Neuron (in vitro differentiated cells): ENCODE results near the gene OR1D5.

Source experiments
- H2AFZ ChIP-seq: one replicate; pipeline ENCODE4 v1.6.1; 2013; ENCODE audit warnings: low read depth, mild to moderate bottlenecking, inconsistent platforms, low read length, moderate library complexity
- H3K27me3 ChIP-seq: one replicate; pipeline ENCODE4 v1.6.1; 2013; ENCODE audit warnings: low read length; ENCODE audit not compliant: insufficient read depth
- H3K36me3 ChIP-seq: one replicate; pipeline ENCODE4 v1.6.1; 2013; ENCODE audit warnings: low read length; ENCODE audit not compliant: insufficient read depth
- H3K4me1 ChIP-seq: one replicate; pipeline ENCODE4 v1.6.1; 2013; ENCODE audit warnings: low read length; ENCODE audit not compliant: insufficient read depth
- H3K4me3 ChIP-seq: 2 replicates; pipeline ENCODE4 v1.5.1; 2013; ENCODE audit warnings: mild to moderate bottlenecking, low read length, moderate library complexity
- H3K9me3 ChIP-seq: one replicate; pipeline ENCODE4 v1.6.1; 2013; ENCODE audit warnings: low read length

OR1D5 gene

DNA sequence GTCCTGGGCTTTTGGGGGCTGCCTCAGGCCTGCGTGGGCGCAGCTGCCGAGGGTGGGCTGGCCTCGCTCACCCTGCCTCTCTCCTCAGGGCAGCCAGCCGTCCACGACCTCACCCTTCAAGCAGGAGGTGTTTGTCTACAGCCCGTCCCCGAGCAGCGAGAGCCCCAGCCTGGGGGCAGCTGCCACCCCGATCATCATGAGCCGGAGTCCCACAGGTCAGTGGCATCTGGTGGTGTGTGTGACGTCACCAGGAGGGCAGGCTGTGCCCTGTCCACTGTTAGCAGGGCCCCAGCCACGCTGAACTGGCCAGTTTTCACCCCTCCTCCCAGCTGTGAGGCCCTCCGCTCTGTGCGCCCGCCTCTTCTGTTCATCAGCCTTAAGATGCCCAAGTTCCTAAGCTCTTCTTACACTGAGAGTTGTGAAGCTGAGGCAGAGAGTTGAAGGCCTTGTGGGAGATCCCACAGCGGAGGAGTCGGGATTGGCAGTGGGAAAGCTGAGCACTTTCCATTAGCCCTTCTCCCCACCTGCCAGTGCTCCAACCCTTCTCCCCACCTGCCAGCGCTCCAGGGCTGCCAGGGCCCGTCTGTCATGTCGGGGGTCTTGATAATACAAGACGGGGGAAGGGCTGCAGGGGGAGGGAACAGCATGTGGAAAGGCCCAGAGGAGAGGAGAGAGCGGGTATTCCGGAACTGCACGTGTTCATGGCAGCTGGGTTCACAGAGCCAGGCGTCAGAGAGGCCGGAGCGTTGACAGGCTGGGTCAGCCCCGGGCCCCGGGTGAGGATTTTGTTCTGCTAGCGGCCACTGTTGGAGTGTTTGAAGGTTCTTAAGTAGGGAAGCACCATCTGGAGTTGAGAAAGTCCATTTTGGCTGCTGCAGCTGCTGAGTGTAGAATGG is 36.3 kb downstream of the OR1D5 start:
- Histone ChIP-seq H3K4me3 (no peak overlapping the region), H3K27me3 (no peaks in the 10 kb centered on the region), H2AFZ (no peak overlapping the region), H3K4me1 (no peaks in the 10 kb centered on the region), H3K9me3 (peaks cover 7% of the 10 kb centered on the region), H3K36me3 (no peaks in the 10 kb centered on the region)

GRCh38 chr17:3026125-3026855 is 37.1 kb downstream of the OR1D5 start:
- Histone ChIP-seq H3K9me3 (peaks cover 7% of the 10 kb centered on the region), H3K27me3 (no peaks in the 10 kb centered on the region), H2AFZ (no peak overlapping the region), H3K4me3 (no peak overlapping the region), H3K4me1 (no peaks in the 10 kb centered on the region), H3K36me3 (no peaks in the 10 kb centered on the region)

DNA sequence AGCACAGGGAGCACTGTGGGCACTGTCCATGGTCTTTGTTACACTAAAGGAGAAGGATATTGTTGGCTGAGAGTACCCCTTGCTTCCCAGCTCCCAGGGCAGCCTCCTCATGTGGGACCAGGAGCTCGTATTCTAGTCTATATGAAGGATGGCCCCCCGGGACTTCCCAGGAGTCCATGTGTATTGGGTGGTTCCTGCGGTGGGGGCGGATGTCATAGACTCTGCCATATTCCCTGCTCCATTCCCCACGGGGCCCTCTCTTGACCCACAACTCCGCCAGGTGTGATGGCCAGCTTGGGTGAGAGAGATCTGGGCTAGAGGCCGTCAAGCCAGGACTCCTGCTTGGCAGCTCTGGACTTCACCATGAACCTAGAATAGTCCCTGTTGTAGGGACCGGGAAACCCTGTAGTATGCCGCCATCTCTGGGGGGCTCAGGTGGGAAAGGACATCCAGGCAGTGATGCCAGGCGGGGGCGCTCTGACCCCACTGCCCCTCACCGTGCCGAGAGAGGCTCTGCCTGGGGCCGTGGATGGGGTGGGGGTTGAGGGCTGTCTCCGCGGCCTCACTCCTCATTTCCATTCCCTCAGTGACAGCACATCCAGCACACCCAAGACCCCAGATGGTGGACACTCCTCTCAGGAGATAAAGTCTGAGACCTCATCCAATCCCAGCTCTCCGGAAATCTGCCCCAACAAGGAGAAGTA is 37.8 kb downstream of the OR1D5 start:
- H3K9me3 ChIP-seq = peaks cover 7% of the 10 kb centered on the region
- H3K27me3 ChIP-seq = no peaks in the 10 kb centered on the region
- H3K4me1 ChIP-seq = no peaks in the 10 kb centered on the region
- no peaks in the 10 kb centered on the region for H3K36me3 ChIP-seq
- H2AFZ ChIP-seq = no peak overlapping the region
- no peak overlapping the region for H3K4me3 ChIP-seq

DNA sequence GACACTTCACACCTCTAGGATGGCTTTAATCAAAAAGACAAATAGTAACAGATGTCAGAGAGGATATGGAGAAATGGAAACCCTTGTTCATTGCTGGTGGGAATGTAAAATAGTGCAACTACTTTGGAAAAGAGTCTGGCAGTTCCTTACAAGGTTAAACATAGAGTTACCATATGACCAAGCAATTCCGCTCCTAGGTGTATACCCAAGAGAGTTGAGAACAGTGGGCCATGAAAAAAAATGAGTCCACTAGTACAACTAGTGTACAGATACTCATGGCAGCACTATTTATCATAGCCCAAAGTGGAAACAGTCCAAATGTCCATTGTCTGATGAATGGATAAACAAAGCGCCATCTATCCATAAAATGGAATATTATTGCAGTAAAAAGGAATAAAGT is 39.1 kb downstream of the OR1D5 start:
- H3K4me1 ChIP-seq = no peaks in the 10 kb centered on the region
- H3K27me3 ChIP-seq = no peaks in the 10 kb centered on the region
- no peaks in the 10 kb centered on the region for H3K36me3 ChIP-seq
- H3K9me3 ChIP-seq = peaks cover 7% of the 10 kb centered on the region
- no peak overlapping the region for H2AFZ ChIP-seq
- no peak overlapping the region for H3K4me3 ChIP-seq

DNA sequence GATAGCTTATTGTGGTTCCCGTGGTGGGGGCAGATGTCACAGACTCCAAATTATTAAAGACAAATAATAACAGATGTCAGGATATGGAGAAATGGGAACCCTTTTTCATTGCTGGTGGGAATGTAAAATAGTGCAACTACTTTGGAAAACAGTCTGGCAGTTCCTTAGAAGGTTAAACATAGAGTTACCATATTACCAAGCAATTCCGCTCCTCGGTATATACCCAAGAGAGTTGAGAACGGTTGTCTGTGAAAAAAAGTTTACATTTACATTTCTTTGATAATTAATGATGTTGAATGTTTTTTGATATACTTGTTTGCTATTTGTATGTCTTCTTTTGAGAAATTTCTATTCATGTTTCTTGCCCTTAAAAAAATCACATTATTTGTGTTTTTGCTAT is 41.2 kb downstream of the OR1D5 start:
- H3K4me3 ChIP-seq = no peak overlapping the region
- H3K9me3 ChIP-seq = peaks cover 7% of the 10 kb centered on the region
- H3K27me3 ChIP-seq = no peaks in the 10 kb centered on the region
- H3K36me3 ChIP-seq = no peaks in the 10 kb centered on the region
- H2AFZ ChIP-seq = no peak overlapping the region
- no peaks in the 10 kb centered on the region for H3K4me1 ChIP-seq

DNA sequence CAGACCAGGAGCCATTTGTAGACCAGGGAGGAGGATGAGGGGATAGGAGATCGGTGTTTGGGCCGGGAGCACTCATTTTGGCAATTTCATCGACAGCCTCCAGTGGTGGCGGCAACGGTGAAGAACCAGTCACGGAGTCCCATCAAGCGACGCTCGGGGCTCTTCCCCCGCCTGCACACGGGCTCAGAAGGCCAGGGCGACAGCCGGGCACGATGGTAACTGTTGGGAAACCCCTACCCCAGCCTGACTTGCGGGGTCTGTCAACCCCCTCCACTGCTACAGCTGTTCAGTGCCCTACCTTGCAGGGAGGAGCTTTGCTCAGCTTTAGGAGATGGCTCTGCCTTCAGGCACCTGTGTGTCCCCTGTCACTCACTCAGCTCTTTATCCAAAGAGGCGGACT is 43.0 kb downstream of the OR1D5 start:
- peaks cover 7% of the 10 kb centered on the region for H3K9me3 ChIP-seq
- no peaks in the 10 kb centered on the region for H3K4me1 ChIP-seq
- no peak overlapping the region for H3K4me3 ChIP-seq
- no peaks in the 10 kb centered on the region for H3K27me3 ChIP-seq
- H2AFZ ChIP-seq = no peak overlapping the region
- no peaks in the 10 kb centered on the region for H3K36me3 ChIP-seq

DNA sequence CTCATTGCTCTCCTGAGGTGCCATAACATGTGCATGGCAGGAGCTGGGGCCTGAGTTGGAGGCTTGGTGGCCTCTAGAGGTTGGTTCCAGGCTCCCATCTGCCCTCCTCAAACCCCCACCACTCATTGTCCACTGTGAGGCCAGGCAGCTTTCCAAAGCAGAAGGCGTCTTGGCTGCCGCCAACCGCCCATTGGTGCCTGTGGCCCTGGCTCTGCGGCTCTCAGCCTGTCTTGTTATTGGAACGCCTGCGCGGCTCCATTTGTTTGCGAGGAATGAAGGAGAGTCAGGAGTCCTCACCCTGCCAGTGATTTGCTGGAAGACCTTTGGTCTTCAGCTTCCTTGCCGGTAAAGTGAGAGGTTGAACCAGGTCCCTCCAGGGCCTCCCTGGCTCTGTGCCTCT is 43.6 kb downstream of the OR1D5 start:
- Histone ChIP-seq H3K27me3 (no peaks in the 10 kb centered on the region), H3K4me3 (no peak overlapping the region), H3K36me3 (no peaks in the 10 kb centered on the region), H3K9me3 (peaks cover 7% of the 10 kb centered on the region), H2AFZ (no peak overlapping the region), H3K4me1 (no peaks in the 10 kb centered on the region)

DNA sequence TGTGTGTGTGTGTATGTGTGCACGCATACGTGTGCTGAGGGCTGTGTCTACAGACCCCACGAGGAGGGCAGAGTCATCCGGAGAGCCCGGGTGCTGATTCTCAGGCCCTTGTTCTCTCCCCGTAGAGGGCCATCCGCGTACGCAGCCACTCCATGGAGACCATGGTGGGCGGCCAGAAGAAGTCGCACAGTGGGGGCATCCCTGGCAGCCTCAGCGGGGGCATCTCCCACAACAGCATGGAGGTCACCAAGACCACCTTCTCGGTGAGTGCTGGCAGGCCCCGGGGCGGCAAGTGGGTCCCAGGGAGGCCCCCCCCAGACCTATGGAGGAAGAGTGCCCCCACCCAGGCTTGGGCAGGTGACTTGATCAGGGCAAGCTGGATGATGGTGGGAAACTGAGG is 45.5 kb downstream of the OR1D5 start:
- Histone ChIP-seq H3K27me3 (no peaks in the 10 kb centered on the region), H3K36me3 (no peaks in the 10 kb centered on the region), H2AFZ (no peak overlapping the region), H3K4me3 (no peak overlapping the region), H3K4me1 (no peaks in the 10 kb centered on the region), H3K9me3 (no peaks in the 10 kb centered on the region)

DNA sequence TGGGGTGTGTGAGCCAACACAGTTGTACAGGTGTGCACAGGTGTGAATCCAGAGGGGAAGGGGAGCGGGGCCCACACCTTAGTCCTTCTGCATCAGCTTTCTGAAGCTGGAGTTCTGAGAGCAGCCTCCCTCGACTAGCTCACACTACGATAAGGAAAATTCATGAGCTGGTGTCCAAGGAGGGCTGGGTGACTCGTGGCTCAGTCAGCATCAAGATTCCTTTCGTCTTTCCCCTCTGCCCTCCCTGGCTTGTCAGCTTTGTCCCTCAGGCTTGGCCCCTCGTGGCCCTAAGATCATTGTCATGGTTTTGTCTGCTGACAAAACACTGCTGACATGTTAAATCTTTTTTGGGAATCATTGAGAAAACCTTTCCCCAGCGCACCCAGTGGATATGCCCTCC is 47.5 kb downstream of the OR1D5 start:
- Histone ChIP-seq H3K27me3 (no peaks in the 10 kb centered on the region), H2AFZ (no peak overlapping the region), H3K4me3 (no peak overlapping the region), H3K4me1 (no peaks in the 10 kb centered on the region), H3K9me3 (no peaks in the 10 kb centered on the region), H3K36me3 (no peaks in the 10 kb centered on the region)

DNA sequence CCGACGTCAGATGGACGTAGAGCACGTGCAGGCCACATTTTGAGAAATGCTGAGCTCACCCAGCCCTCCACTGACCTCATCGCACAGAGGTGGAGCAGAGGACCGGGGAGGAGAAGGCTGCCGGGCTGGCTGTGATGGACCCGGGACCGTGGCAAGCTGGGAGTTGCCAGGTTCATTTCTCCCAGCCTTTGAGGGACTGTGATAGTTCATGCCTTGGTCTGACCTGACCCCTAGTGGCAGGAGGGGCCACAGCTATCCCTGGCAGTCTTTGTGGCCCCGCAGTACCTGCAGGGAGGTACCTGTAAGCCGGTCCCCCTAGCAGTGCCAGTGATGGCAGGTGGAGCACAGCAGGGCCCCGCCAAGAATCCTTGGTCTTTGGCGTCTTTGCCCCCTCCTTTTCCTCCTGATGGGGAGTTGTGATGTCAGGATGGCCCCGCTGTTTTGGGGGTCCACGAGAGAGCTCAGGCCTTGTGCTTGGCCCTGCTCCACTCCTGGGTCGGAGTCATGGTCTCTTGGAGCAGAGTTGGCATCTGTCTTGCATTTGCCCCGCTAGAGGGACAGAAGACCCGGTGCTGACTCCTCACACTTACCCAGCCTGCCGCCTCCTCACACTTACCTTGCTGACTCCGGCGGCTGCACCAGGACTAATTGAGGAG is 50.4 kb downstream of the OR1D5 start:
- no peak overlapping the region for H2AFZ ChIP-seq
- no peaks in the 10 kb centered on the region for H3K36me3 ChIP-seq
- H3K4me3 ChIP-seq = no peak overlapping the region

More for the DNA sequence above, 50.4 kb downstream of the OR1D5 start:
- Histone ChIP-seq H3K4me1 (no peaks in the 10 kb centered on the region), H3K27me3 (no peaks in the 10 kb centered on the region), H3K9me3 (no peaks in the 10 kb centered on the region)
